H1 (cell line): ENCODE results near the gene RAB6D. TPM values are rescaled to one million over a fixed set of nuclear protein-coding genes. Genes with fewer than 3 reads are reported as not detected.

Source experiments
- CTCF ChIA-PET: fragments of 300-600 bp; sonication (Branson Sonifier 250); formaldehyde crosslinking; loops from one replicate; lab custom pipeline; 2021; ENCODE audit not compliant: partially characterized antibody; lab: Charles Lee
- POLR2A ChIA-PET: fragments of 300-600 bp; sonication (Branson Sonifier 250); formaldehyde crosslinking; loops from one replicate; lab custom pipeline; 2021; ENCODE audit warnings: inconsistent platforms; ENCODE audit not compliant: partially characterized antibody; lab: Charles Lee
- DNase-seq, 2 experiments: peaks; one replicate each; pipeline versions ENCODE4 v3.0.0 to v3.0.0-alpha.2; 2010 to 2022; ENCODE audit warnings: low spot score in 2 of 2, low read depth in 1 of 2, mixed read lengths in 1 of 2
- FAIRE-seq: peaks from 2 replicates; lab custom pipeline; 2011; peaks lifted over from hg19 to GRCh38; lab: Jason Lieb, UNC
- H2AFZ ChIP-seq: 2 replicates; pipeline ENCODE4 v1.8.1; 2012; ENCODE audit warnings: low read length, inconsistent platforms
- H2AK5ac ChIP-seq: 2 replicates; pipeline ENCODE4 v1.6.1; 2013; ENCODE audit warnings: low read depth, low read length
- H2BK120ac ChIP-seq: replicated peaks from 2 replicates; pipeline ENCODE3; 2013; ENCODE audit warnings: low read depth, low read length, inconsistent platforms
- H2BK12ac ChIP-seq: 2 replicates; pipeline ENCODE4 v1.6.1; 2013; ENCODE audit warnings: low read depth, low read length
- H2BK15ac ChIP-seq: 2 replicates; pipeline ENCODE4 v1.6.1; 2013; ENCODE audit warnings: low read length
- H2BK20ac ChIP-seq: 2 replicates; pipeline ENCODE4 v1.6.1; 2013; ENCODE audit warnings: low read length
- H2BK5ac ChIP-seq: 2 replicates; pipeline ENCODE4 v1.6.1; 2013; ENCODE audit warnings: low read depth, low read length
- H3K14ac ChIP-seq: 2 replicates; pipeline ENCODE4 v1.6.1; 2013; ENCODE audit warnings: inconsistent platforms; ENCODE audit not compliant: insufficient read length
- H3K18ac ChIP-seq: 2 replicates; pipeline ENCODE4 v1.6.1; 2013; ENCODE audit warnings: low read length; ENCODE audit errors: extremely low read depth
- H3K23ac ChIP-seq: 2 replicates; pipeline ENCODE4 v1.6.1; 2013; ENCODE audit warnings: inconsistent platforms; ENCODE audit not compliant: insufficient read length
- H3K23me2 ChIP-seq: 2 replicates; pipeline ENCODE4 v1.6.1; 2013; ENCODE audit warnings: low read depth, low read length
- H3K27ac ChIP-seq: 2 replicates; pipeline ENCODE4 v1.6.1; 2011; ENCODE audit warnings: low read depth, low read length, inconsistent platforms
- H3K27me3 ChIP-seq, 4 experiments: replicated peaks in 1 of 4; 1 replicate in 1 of 4; 2 replicates in 3 of 4; pipeline versions ENCODE4 v1.6.1 to v1.8.1; 2011 to 2013; ENCODE audit warnings: low read length in 3 of 4, mild to moderate bottlenecking in 3 of 4, inconsistent platforms in 2 of 4, mixed read lengths in 2 of 4, moderate library complexity in 1 of 4; ENCODE audit not compliant: control insufficient read depth in 3 of 4, insufficient read depth in 3 of 4; ENCODE audit errors: extremely low read depth in 1 of 4
- H3K36me3 ChIP-seq, 4 experiments: 2 replicates each; pipeline versions ENCODE4 v1.6.1 to v1.8.1; 2011 to 2013; ENCODE audit warnings: mild to moderate bottlenecking in 4 of 4, low read length in 3 of 4, moderate library complexity in 2 of 4, control low read depth in 1 of 4, inconsistent platforms in 1 of 4; ENCODE audit not compliant: insufficient read depth in 4 of 4, control insufficient read depth in 2 of 4
- H3K4ac ChIP-seq: replicated peaks from 2 replicates; pipeline ENCODE3; 2013; ENCODE audit warnings: low read length, low read depth, mixed read lengths, inconsistent platforms; ENCODE audit not compliant: insufficient read length
- H3K4me1 ChIP-seq, 4 experiments: replicated peaks in 1 of 4; 1 replicate in 1 of 4; 2 replicates in 3 of 4; pipeline versions ENCODE4 v1.6.1 to v1.8.1; 2011 to 2013; ENCODE audit warnings: low read length in 3 of 4, inconsistent platforms in 2 of 4, mixed read lengths in 1 of 4; ENCODE audit not compliant: insufficient read depth in 4 of 4, control insufficient read depth in 3 of 4
- H3K4me2 ChIP-seq, 2 experiments: 2 replicates each; pipeline versions ENCODE4 v1.6.1 to v1.8.1; 2011 to 2013; ENCODE audit warnings: low read depth in 2 of 2, low read length in 2 of 2, control low read depth in 1 of 2, inconsistent platforms in 1 of 2, mild to moderate bottlenecking in 1 of 2; ENCODE audit not compliant: insufficient read depth in 1 of 2
- H3K4me3 ChIP-seq, 4 experiments: fragments of 200-600, 300-600 bp in 1 of 4; sonication (generic), shearing (Covaris generic), sonication (Bioruptor Twin) in 1 of 4; 2 replicates each; pipeline versions ENCODE4 v1.5.1 to v1.8.1; 2011 to 2016; ENCODE audit warnings: low read length in 4 of 4, low read depth in 3 of 4, control low read depth in 2 of 4, inconsistent platforms in 2 of 4, mild to moderate bottlenecking in 2 of 4, mixed read lengths in 1 of 4, moderate library complexity in 1 of 4; ENCODE audit not compliant: insufficient read depth in 2 of 4; ENCODE audit errors: extremely low read depth in 1 of 4
- H3K56ac ChIP-seq: replicated peaks from 2 replicates; pipeline ENCODE3; 2013; ENCODE audit warnings: low read depth, mild to moderate bottlenecking, mixed read lengths, low read length, inconsistent platforms; ENCODE audit not compliant: insufficient read length
- H3K79me1 ChIP-seq: 2 replicates; pipeline ENCODE4 v1.6.1; 2013; ENCODE audit warnings: low read depth, low read length, control low read depth
- H3K79me2 ChIP-seq, 2 experiments: 2 replicates each; pipeline versions ENCODE4 v1.6.1 to v1.8.1; 2012 to 2013; ENCODE audit warnings: low read length in 2 of 2, mild to moderate bottlenecking in 2 of 2, inconsistent platforms in 1 of 2; ENCODE audit not compliant: insufficient read depth in 2 of 2, control insufficient read depth in 1 of 2
- H3K9ac ChIP-seq, 4 experiments: replicated peaks in 1 of 4; 1 replicate in 1 of 4; 2 replicates in 3 of 4; pipeline versions ENCODE4 v1.6.1 to v1.8.1; 2011 to 2013; ENCODE audit warnings: low read depth in 3 of 4, low read length in 3 of 4, control low read depth in 2 of 4, mild to moderate bottlenecking in 2 of 4, moderate library complexity in 2 of 4, inconsistent platforms in 1 of 4; ENCODE audit errors: extremely low read depth in 1 of 4
- H3K9me3 ChIP-seq, 2 experiments: 2 replicates each; pipeline versions ENCODE4 v1.6.1 to v1.8.1; 2012 to 2013; ENCODE audit warnings: mild to moderate bottlenecking in 2 of 2, moderate library complexity in 2 of 2, control low read depth in 1 of 2, inconsistent platforms in 1 of 2, low read depth in 1 of 2, low read length in 1 of 2, mixed read lengths in 1 of 2; ENCODE audit not compliant: insufficient read depth in 2 of 2
- H4K20me1 ChIP-seq, 2 experiments: replicated peaks in 1 of 2; 2 replicates each; pipeline versions ENCODE3 to v1.8.1; 2011 to 2013; ENCODE audit warnings: inconsistent platforms in 2 of 2, low read length in 2 of 2, mild to moderate bottlenecking in 1 of 2; ENCODE audit not compliant: insufficient read depth in 2 of 2, control insufficient read depth in 1 of 2
- H4K5ac ChIP-seq: 2 replicates; pipeline ENCODE4 v1.6.1; 2013; ENCODE audit warnings: low read length, low read depth, mixed read lengths, inconsistent platforms; ENCODE audit not compliant: insufficient read length
- H4K8ac ChIP-seq: 2 replicates; pipeline ENCODE4 v1.8.0; 2013; ENCODE audit warnings: mild to moderate bottlenecking, moderate library complexity, low read length, inconsistent platforms; ENCODE audit not compliant: insufficient read depth; ENCODE audit errors: extremely low read depth
- H4K91ac ChIP-seq: replicated peaks from 2 replicates; pipeline ENCODE3; 2013; ENCODE audit warnings: low read length, mixed read lengths, inconsistent platforms; ENCODE audit not compliant: insufficient read length
- ATF3 ChIP-seq: IDR thresholded peaks from 2 replicates; pipeline ENCODE4 v1.6.1; 2011; ENCODE audit warnings: low read depth, mild to moderate bottlenecking, low read length; ENCODE audit not compliant: insufficient read depth
- CHD2 ChIP-seq: IDR thresholded peaks from 2 replicates; pipeline ENCODE4 v1.6.1; 2012; ENCODE audit warnings: low read length, improper control_type of control experiment
- EP300 ChIP-seq, 2 experiments: IDR thresholded peaks; 1 replicate in 1 of 2; 2 replicates in 1 of 2; pipeline ENCODE4 v1.6.1; 2011 to 2012; ENCODE audit warnings: low read depth in 2 of 2, low read length in 2 of 2, mild to moderate bottlenecking in 2 of 2, borderline replicate concordance in 1 of 2, inconsistent platforms in 1 of 2, moderate library complexity in 1 of 2
- HDAC6 ChIP-seq: IDR thresholded peaks from one replicate; pipeline ENCODE4 v1.7.1; 2012; ENCODE audit warnings: low read depth, mild to moderate bottlenecking, inconsistent platforms, low read length, moderate library complexity
- JUN ChIP-seq: IDR thresholded peaks from 2 replicates; pipeline ENCODE4 v1.6.1; 2011; ENCODE audit warnings: low read depth, mild to moderate bottlenecking, improper control_type of control experiment, low read length
- KDM5A ChIP-seq: fragments of 200-600 bp; IDR thresholded peaks from 2 replicates; pipeline ENCODE4 v1.7.1; 2012; ENCODE audit warnings: mild to moderate bottlenecking, low read length, inconsistent platforms, mixed read lengths
- MAX ChIP-seq: IDR thresholded peaks from 2 replicates; pipeline ENCODE4 v1.6.1; 2012; ENCODE audit warnings: inconsistent platforms
- POLR2A ChIP-seq, 2 experiments: IDR thresholded peaks; 1 replicate in 1 of 2; 2 replicates in 1 of 2; pipeline ENCODE4 v1.6.1; 2011; ENCODE audit warnings: low read depth in 2 of 2, low read length in 2 of 2, mild to moderate bottlenecking in 2 of 2; ENCODE audit errors: control extremely low read depth in 1 of 2
- RBBP5 ChIP-seq: IDR thresholded peaks from 2 replicates; pipeline ENCODE4 v1.7.1; 2012; ENCODE audit warnings: low read depth, mild to moderate bottlenecking, inconsistent platforms, low read length, moderate library complexity, borderline replicate concordance
- RNF2 ChIP-seq: fragments of 200-900, 300-1000 bp; sonication (generic); IDR thresholded peaks from 2 replicates; pipeline ENCODE4 v1.7.1; 2016; ENCODE audit warnings: borderline replicate concordance, low read depth, mild to moderate bottlenecking, antibody characterized with exemption, low read length; ENCODE audit not compliant: poor library complexity, severe bottlenecking; ENCODE audit errors: missing control alignments
- RXRA ChIP-seq: IDR thresholded peaks from 2 replicates; pipeline ENCODE4 v1.6.1; 2011; ENCODE audit warnings: low read depth, mild to moderate bottlenecking, low read length, moderate library complexity; ENCODE audit not compliant: insufficient read depth
- SIN3A ChIP-seq, 2 experiments: IDR thresholded peaks in 1 of 2; conservative IDR thresholded peaks in 1 of 2; 2 replicates each; pipeline ENCODE4 v1.6.1; 2011 to 2012; ENCODE audit warnings: low read length in 2 of 2, improper control_type of control experiment in 1 of 2, low read depth in 1 of 2, mild to moderate bottlenecking in 1 of 2
- YY1 ChIP-seq: IDR thresholded peaks from 2 replicates; pipeline ENCODE4 v1.6.1; 2011; ENCODE audit warnings: low read depth, mild to moderate bottlenecking, low read length
- WGBS, 2 experiments: shearing (Covaris generic) in 1 of 2; methylation state at CpG; one replicate each; pipeline versions ENCODE4 v1.1.6 to v1.1.7; 2013 to 2015; ENCODE audit warnings: low lambda C conversion rate in 2 of 2, mixed read lengths in 2 of 2, inconsistent platforms in 1 of 2, low coverage in 1 of 2, missing lambda C conversion rate in 1 of 2; ENCODE audit not compliant: insufficient replicate concordance in 2 of 2, insufficient coverage in 1 of 2, insufficient read length in 1 of 2; ENCODE audit errors: extremely low coverage in 1 of 2, missing lambda C conversion rate in 1 of 2; 5-methylcytosine and 5-hydroxymethylcytosine counted together
- polyA plus RNA-seq, 7 experiments: library from polyadenylated mRNA; depleted of rRNA in 3 of 7; stranded (reverse) in 5 of 7; unstranded in 2 of 7; fragments of >200 nt in 5 of 7; fragments of 200-250 nt in 2 of 7; gene quantifications; 1 replicate in 5 of 7; 2 replicates in 1 of 7; 4 replicates in 1 of 7; pipeline versions ENCODE4 v1.2.1 to v1.2.3, GENCODE V29; 2011 to 2013; ENCODE audit warnings: missing spikeins in 2 of 7, mixed read lengths in 2 of 7
- total RNA-seq: library from RNA; stranded (reverse); fragmentation: NEBNext Ultra II Directional; extraction: Animal tissue kit (Norgen Biotek cat#: 25700); gene quantifications from 2 replicates; pipeline ENCODE4 v1.2.1, GENCODE V29; 2021

The RAB6D gene
- total and polyA plus RNA-seq, 2 of the 8 experiments (the other 6 are each of a cell fraction or from before 2014, with no cell fraction given) = 0.05 to 0.22 TPM

- H2AFZ ChIP-seq = no peak overlapping the region
- no peak overlapping the region for H2BK120ac ChIP-seq
- H2BK12ac ChIP-seq = no peak overlapping the region
- peaks cover 0 to 2% of the 10 kb centered on the region in 2 experiments for H4K20me1 ChIP-seq
- no peak overlapping the region for H3K14ac ChIP-seq
- H3K23me2 ChIP-seq = peaks cover 3% of the 10 kb centered on the region; the same call in 1 of the 2 replicates
- H2BK15ac ChIP-seq = no peak overlapping the region
- no peak overlapping the region for H2BK5ac ChIP-seq
- no peak overlapping the region for H3K4ac ChIP-seq
- no peak overlapping the region for H3K56ac ChIP-seq
- POLR2A ChIA-PET = no interaction called here
- no peak overlapping the region for H4K8ac ChIP-seq
- H2AK5ac ChIP-seq = no peak overlapping the region
- H3K9ac ChIP-seq = no peak overlapping the region
- no peak overlapping the region for H3K18ac ChIP-seq
- H3K27me3 ChIP-seq = peaks cover 0 to 10% (median 3%) of the 10 kb centered on the region in 4 experiments; a peak in 5 of 7 replicates
- H3K4me1 ChIP-seq = no peaks in the 10 kb centered on the region; a peak in 1 of 7 replicates
- H3K36me3 ChIP-seq = no peaks in the 10 kb centered on the region
- DNase-seq (no peak), FAIRE-seq (no peak)
- 85% methylated on average over 6 of the region's 6 CpGs; no CpG with 5 or more reads in 1 of the 2 experiments for WGBS, 2 experiments
- H3K27ac ChIP-seq = no peak overlapping the region
- H3K4me2 ChIP-seq = no peak overlapping the region
- no peak overlapping the region for H3K4me3 ChIP-seq
- CTCF ChIA-PET = interaction anchor here (0.6 to 1.2 kb wide), 2 partner anchors 48 to 146 kb away, joined by 3 read pairs; no protein-coding TSS in a partner anchor
- H4K5ac ChIP-seq = no peak overlapping the region
- no peak overlapping the region for H4K91ac ChIP-seq
- H3K79me1 ChIP-seq = no peaks in the 10 kb centered on the region
- H3K23ac ChIP-seq = no peak overlapping the region
- H2BK20ac ChIP-seq = no peak overlapping the region
- no peaks in the 10 kb centered on the region for H3K79me2 ChIP-seq
- no peaks in the 10 kb centered on the region for H3K9me3 ChIP-seq
- TF ChIP-seq HDAC6 (no peak), CHD2 (no peak), RXRA (no peak), KDM5A (no peak), RBBP5 (no peak), YY1 (no peak), MAX (no peak), SIN3A (conservative IDR thresholded peaks at IDR 0.05 in 1 of 2, IDR thresholded peaks at IDR 0.05 in 1 of 2; ENCODE audit: low read depth in 1 of 2, low read length in 2 of 2) (no peak), RNF2 (no peak), JUN (no peak), ATF3 (no peak), POLR2A (IDR thresholded peaks at IDR 0.05; ENCODE audit: control extremely low read depth in 1 of 2, low read depth in 2 of 2, low read length in 2 of 2) (no peak), EP300 (IDR thresholded peaks at IDR 0.05; ENCODE audit: borderline replicate concordance in 1 of 2, low read depth in 2 of 2, low read length in 2 of 2) (no peak)
Measured at GRCh38 chr2:131365452-131365851, 1.5 kb upstream of the RAB6D start.
